Measurements from ENCODE around the gene CD74. TPM values are rescaled to one million over a fixed set of nuclear protein-coding genes. Genes with fewer than 3 reads are reported as not detected.
"Not testable (repeated sequence)": the region's sequence is repeated elsewhere in the genome, so short reads cannot be mapped to it uniquely, and the experiment has no call there.

Gene CD74
- total RNA-seq, 1 experiment from 2014 or later: 8,933 TPM

DNA sequence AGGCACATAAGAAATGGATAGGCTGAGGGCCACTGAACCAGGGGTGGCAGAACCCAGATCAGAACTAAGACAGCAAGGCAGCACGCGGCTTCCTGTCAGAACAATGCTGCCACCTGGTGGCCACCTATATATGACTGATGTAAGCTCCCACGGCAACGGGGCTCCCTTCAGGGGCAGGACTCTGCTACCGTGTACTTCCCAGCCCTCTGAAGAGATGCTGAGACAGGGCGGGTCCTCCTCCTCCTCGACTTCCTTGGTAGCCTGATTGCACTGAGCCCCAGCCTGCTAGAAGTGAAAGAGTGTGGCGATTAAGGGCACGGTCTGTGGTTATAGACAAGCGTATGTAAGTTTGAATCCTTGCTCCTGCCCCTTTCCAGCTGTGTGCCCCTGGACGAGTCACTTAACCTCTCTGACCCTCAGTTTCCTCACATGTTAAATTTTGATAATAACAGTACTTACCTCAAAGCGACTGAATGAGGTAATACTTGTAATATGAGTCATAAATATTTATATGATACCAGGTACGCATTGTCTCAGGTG is 23.5 kb upstream of the CD74 start:
- Histone ChIP-seq H3K9me2 (replicated peaks; ENCODE audit: insufficient read depth, low read length) (no peaks in the 10 kb centered on the region), H3K9me3 (ENCODE audit: low read length) (no peaks in the 10 kb centered on the region), H4K20me1 (ENCODE audit: insufficient read depth, low read depth, low read length) (no peaks in the 10 kb centered on the region), H3K4me3 (ENCODE audit: low read length) (no peak overlapping the region), H3K36me3 (ENCODE audit: insufficient read depth, low read length) (no peaks in the 10 kb centered on the region), H3K27me3 (ENCODE audit: low read length) (no peaks in the 10 kb centered on the region), H3K4me1 (ENCODE audit: low read length) (peaks cover 9% of the 10 kb centered on the region), H3K4me2 (ENCODE audit: low read depth, low read length, poor library complexity, severe bottlenecking) (peak overlapping the region; percentile 30), H3K79me2 (ENCODE audit: low read length) (no peaks in the 10 kb centered on the region), H3K9ac (ENCODE audit: low read length) (no peak overlapping the region), H3K27ac (ENCODE audit: low read length) (no peak overlapping the region), H2AFZ (ENCODE audit: low read length) (peak overlapping the region; percentile 59; the same call in 1 of the 2 replicates)
- DNase-seq: peak; percentile 96

DNA sequence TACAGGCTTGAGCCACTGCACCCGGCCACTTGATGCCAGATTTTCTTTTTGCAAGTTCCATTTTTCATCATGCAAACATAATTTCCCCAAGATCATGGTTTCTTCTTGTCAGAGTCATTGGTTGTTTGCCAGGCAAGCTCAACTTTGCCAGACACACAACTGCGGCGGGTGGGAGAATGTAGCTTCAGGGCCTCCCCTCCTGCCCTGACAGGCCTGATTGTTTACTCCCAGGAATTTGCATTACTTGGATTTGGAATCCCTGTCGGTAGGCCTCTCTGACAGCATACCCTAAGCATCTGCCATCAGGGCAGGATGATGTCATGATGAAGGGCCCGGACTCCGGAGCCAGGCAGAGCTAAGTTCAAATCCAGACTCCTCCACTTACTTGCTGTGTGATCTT is 21.8 kb upstream of the CD74 start:
- no peaks in the 10 kb centered on the region for H3K9me2 ChIP-seq (replicated peaks; ENCODE audit: insufficient read depth, low read length)
- H3K4me3 ChIP-seq (ENCODE audit: low read length): no peak overlapping the region
- H3K36me3 ChIP-seq (ENCODE audit: insufficient read depth, low read length): no peaks in the 10 kb centered on the region
- H3K79me2 ChIP-seq (ENCODE audit: low read length): no peaks in the 10 kb centered on the region
- H2AFZ ChIP-seq (ENCODE audit: low read length): no peak overlapping the region
- no peaks in the 10 kb centered on the region for H3K9me3 ChIP-seq (ENCODE audit: low read length)
- H3K4me1 ChIP-seq (ENCODE audit: low read length): peaks cover 12% of the 10 kb centered on the region
- DNase-seq: no peak
- no peak overlapping the region for H3K4me2 ChIP-seq (ENCODE audit: low read depth, low read length, poor library complexity, severe bottlenecking)
- H4K20me1 ChIP-seq (ENCODE audit: insufficient read depth, low read depth, low read length): no peaks in the 10 kb centered on the region
- H3K27ac ChIP-seq (ENCODE audit: low read length): no peak overlapping the region
- no peaks in the 10 kb centered on the region for H3K27me3 ChIP-seq (ENCODE audit: low read length)
- no peak overlapping the region for H3K9ac ChIP-seq (ENCODE audit: low read length)

DNA sequence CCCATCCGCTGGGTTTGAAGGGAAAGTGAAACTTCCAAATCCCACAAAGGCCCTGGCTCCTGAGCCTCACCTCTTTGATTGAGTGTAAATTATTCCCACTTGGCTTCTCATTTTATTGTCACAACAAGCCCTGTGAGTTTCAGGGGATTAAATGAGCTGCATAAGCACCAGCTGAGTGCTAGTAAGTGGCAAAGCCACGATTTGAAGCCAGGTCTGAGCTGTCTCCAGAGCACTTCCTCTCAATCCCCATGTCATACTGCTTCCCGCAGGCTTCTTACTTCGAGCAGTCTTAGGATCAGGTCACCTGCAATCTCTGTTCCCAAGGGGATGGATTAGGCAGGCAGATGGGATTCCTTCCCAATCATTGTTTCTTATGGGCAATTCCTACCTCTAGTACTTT is 18.9 kb upstream of the CD74 start:
- Histone ChIP-seq H3K27ac (ENCODE audit: low read length) (no peak overlapping the region), H3K36me3 (ENCODE audit: insufficient read depth, low read length) (no peaks in the 10 kb centered on the region), H3K27me3 (ENCODE audit: low read length) (no peaks in the 10 kb centered on the region), H3K4me2 (ENCODE audit: low read depth, low read length, poor library complexity, severe bottlenecking) (no peak overlapping the region), H3K9me2 (replicated peaks; ENCODE audit: insufficient read depth, low read length) (no peaks in the 10 kb centered on the region), H3K4me1 (ENCODE audit: low read length) (peaks cover 14% of the 10 kb centered on the region), H3K4me3 (ENCODE audit: low read length) (no peak overlapping the region), H3K9ac (ENCODE audit: low read length) (no peak overlapping the region), H3K79me2 (ENCODE audit: low read length) (no peaks in the 10 kb centered on the region), H2AFZ (ENCODE audit: low read length) (no peak overlapping the region), H4K20me1 (ENCODE audit: insufficient read depth, low read depth, low read length) (no peaks in the 10 kb centered on the region), H3K9me3 (ENCODE audit: low read length) (no peaks in the 10 kb centered on the region)
- DNase-seq: no peak

DNA sequence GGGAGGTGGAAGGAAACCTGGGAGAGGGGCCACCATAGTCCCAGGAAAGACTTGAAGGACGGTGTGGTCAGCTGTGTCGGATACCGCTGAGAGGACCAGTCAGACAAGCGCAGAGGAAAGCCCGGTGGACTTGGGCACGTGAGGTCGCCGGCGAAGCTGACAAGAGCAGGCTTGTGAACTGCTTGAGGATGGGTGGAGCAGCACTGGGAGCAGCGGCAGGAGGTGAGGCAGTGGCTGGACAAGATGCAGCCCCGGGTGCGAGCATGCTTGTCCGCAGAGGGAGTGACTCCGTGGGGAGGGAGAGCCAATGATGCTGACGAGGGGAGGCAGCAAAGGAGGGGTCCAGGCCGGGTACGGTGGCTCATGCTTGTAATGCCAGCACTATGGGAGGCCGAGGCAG is 18.3 kb upstream of the CD74 start:
- no peak overlapping the region for H3K9ac ChIP-seq (ENCODE audit: low read length)
- no peak overlapping the region for H3K27ac ChIP-seq (ENCODE audit: low read length)
- no peak for DNase-seq
- no peaks in the 10 kb centered on the region for H3K79me2 ChIP-seq (ENCODE audit: low read length)
- H4K20me1 ChIP-seq (ENCODE audit: insufficient read depth, low read depth, low read length): no peaks in the 10 kb centered on the region
- no peak overlapping the region for H3K4me2 ChIP-seq (ENCODE audit: low read depth, low read length, poor library complexity, severe bottlenecking)
- H3K9me3 ChIP-seq (ENCODE audit: low read length): no peaks in the 10 kb centered on the region
- H3K4me3 ChIP-seq (ENCODE audit: low read length): no peak overlapping the region
- H3K27me3 ChIP-seq (ENCODE audit: low read length): no peaks in the 10 kb centered on the region
- H2AFZ ChIP-seq (ENCODE audit: low read length): no peak overlapping the region
- H3K36me3 ChIP-seq (ENCODE audit: insufficient read depth, low read length): no peaks in the 10 kb centered on the region
- no peaks in the 10 kb centered on the region for H3K9me2 ChIP-seq (replicated peaks; ENCODE audit: insufficient read depth, low read length)
- H3K4me1 ChIP-seq (ENCODE audit: low read length): peaks cover 9% of the 10 kb centered on the region

DNA sequence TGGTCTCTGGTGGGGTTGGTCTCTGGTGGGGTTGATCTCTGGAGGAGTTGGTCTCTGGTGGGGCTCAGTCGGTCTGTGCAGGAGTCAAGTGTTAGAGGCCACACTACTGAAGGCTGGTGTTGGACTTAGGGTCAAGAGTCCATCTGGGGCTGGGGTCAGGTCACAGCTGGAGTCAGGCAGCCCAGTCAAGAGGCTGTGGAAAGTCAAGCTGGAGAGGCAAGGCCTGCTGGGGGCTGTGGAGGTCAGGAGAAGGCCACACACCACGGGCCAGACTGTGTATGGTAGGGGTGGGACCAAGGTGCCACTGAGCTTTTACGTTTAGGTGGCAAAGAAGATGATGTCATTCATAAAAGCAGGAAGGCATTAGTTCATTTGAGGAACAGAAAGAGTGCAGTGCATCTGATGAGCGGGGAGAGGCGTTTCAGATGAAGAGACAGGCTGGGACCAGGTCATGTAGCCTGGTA is 16.7 kb upstream of the CD74 start:
- H3K9me2 ChIP-seq (replicated peaks; ENCODE audit: insufficient read depth, low read length): no peaks in the 10 kb centered on the region
- H3K9ac ChIP-seq (ENCODE audit: low read length): no peak overlapping the region
- H2AFZ ChIP-seq (ENCODE audit: low read length): no peak overlapping the region
- H3K4me1 ChIP-seq (ENCODE audit: low read length): peaks cover 5% of the 10 kb centered on the region
- no peaks in the 10 kb centered on the region for H3K36me3 ChIP-seq (ENCODE audit: insufficient read depth, low read length)
- no peaks in the 10 kb centered on the region for H3K27me3 ChIP-seq (ENCODE audit: low read length)
- H3K4me3 ChIP-seq (ENCODE audit: low read length): no peak overlapping the region
- no peaks in the 10 kb centered on the region for H3K9me3 ChIP-seq (ENCODE audit: low read length)
- H3K4me2 ChIP-seq (ENCODE audit: low read depth, low read length, poor library complexity, severe bottlenecking): no peak overlapping the region
- H3K79me2 ChIP-seq (ENCODE audit: low read length): no peaks in the 10 kb centered on the region
- no peaks in the 10 kb centered on the region for H4K20me1 ChIP-seq (ENCODE audit: insufficient read depth, low read depth, low read length)
- no peak overlapping the region for H3K27ac ChIP-seq (ENCODE audit: low read length)
- DNase-seq: peak; percentile 74

DNA sequence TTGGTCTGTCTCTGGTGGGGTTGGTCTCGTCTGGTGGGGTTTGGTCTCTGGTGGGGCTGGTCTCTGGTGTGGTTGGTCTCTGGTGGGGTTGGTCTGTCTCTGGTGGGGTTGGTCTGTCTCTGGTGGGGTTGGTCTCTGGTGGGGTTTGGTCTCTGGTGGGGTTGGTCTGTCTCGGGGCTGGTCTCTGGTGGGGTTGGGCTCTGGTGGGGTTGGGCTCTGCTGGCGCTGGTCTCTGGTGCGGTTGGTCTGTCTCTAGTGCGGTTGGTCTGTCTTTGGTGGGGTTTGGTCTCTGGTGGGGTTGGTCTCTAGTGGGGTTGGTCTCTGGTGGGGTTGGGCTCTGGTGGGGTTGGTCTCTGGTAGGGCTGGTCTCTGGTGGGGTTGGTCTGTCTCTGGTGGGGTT is 16.3 kb upstream of the CD74 start:
- H3K79me2 ChIP-seq (ENCODE audit: low read length): no peaks in the 10 kb centered on the region
- H3K9ac ChIP-seq (ENCODE audit: low read length): no peak overlapping the region
- H2AFZ ChIP-seq (ENCODE audit: low read length): no peak overlapping the region
- H3K27ac ChIP-seq (ENCODE audit: low read length): no peak overlapping the region
- H3K9me3 ChIP-seq (ENCODE audit: low read length): no peaks in the 10 kb centered on the region
- H3K4me1 ChIP-seq (ENCODE audit: low read length): peaks cover 5% of the 10 kb centered on the region
- no peaks in the 10 kb centered on the region for H3K9me2 ChIP-seq (replicated peaks; ENCODE audit: insufficient read depth, low read length)
- no peak overlapping the region for H3K4me2 ChIP-seq (ENCODE audit: low read depth, low read length, poor library complexity, severe bottlenecking)
- no peak overlapping the region for H3K4me3 ChIP-seq (ENCODE audit: low read length)
- no peaks in the 10 kb centered on the region for H3K36me3 ChIP-seq (ENCODE audit: insufficient read depth, low read length)
- no peak for DNase-seq
- H3K27me3 ChIP-seq (ENCODE audit: low read length): no peaks in the 10 kb centered on the region
- no peaks in the 10 kb centered on the region for H4K20me1 ChIP-seq (ENCODE audit: insufficient read depth, low read depth, low read length)

DNA sequence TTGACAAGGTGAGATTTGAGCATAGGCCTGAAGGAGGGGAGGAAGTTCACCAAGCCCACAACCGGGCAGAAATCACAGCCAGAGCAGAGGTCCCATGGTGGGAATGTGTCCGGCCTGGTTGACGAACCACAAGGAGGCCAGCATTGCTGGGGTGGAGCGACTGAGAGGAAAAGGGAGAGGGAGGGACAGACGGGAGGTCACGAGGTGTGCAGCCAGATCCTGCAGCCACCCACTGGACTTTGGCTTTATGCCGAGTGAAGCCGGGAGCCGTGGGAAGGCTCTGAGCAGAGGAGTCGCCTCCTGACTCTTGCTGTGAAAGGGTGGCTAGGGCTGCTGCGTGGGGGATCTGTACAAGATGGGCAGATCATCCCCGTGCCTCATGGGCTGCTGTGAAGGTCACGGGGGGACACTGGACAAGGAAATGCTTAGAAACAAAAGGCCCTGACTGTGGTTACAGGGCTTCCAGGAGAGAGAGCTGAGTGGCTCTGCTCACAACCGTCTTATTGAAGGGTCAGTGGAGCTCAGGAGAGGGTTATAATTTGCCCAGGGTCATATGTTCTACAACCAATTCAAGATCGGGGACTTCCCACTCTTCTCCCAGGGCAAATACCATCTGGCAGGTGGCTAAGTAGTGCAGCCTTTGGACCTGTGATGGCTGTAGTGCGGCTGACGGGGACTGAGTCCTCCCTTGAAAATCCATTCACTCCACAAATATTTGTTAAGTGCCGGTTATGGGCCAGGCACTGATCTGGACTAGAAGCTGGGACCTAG is 15.6 kb upstream of the CD74 start:
- no peaks in the 10 kb centered on the region for H3K79me2 ChIP-seq (ENCODE audit: low read length)
- H2AFZ ChIP-seq (ENCODE audit: low read length): no peak overlapping the region

DNA sequence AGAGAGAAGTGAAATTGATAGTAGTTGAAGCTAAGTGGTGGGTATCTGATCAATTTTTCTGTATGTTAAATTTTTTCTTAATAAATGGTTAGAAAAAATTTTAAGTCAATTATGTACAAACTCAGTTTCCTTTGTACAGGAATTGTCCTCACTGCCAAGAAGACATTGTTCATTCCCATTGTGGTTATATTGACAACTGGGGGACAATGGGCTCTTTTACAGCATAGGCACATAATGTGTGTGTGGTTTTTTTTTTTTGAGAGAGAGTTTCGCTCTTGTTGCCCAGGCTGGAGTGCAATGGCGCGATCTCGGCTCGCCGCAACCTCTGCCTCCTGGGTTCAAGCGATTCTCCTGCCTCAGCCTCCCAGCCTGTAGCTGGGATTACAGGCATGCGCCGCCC is 13.5 kb upstream of the CD74 start:
- H4K20me1 ChIP-seq (ENCODE audit: insufficient read depth, low read depth, low read length); H3K4me1 ChIP-seq (ENCODE audit: low read length); H3K4me2 ChIP-seq (ENCODE audit: low read depth, low read length, poor library complexity, severe bottlenecking); H3K9me3 ChIP-seq (ENCODE audit: low read length); H3K27ac ChIP-seq (ENCODE audit: low read length); H3K79me2 ChIP-seq (ENCODE audit: low read length); H3K9me2 ChIP-seq (replicated peaks; ENCODE audit: insufficient read depth, low read length); H2AFZ ChIP-seq (ENCODE audit: low read length); H3K27me3 ChIP-seq (ENCODE audit: low read length); DNase-seq; H3K4me3 ChIP-seq (ENCODE audit: low read length); H3K9ac ChIP-seq (ENCODE audit: low read length); H3K36me3 ChIP-seq (ENCODE audit: insufficient read depth, low read length): not testable (repeated sequence)

More for the DNA sequence above, 15.6 kb upstream of the CD74 start:
- Histone ChIP-seq H3K9me2 (replicated peaks; ENCODE audit: insufficient read depth, low read length) (no peaks in the 10 kb centered on the region), H3K9ac (ENCODE audit: low read length) (no peak overlapping the region), H3K36me3 (ENCODE audit: insufficient read depth, low read length) (no peaks in the 10 kb centered on the region), H3K4me1 (ENCODE audit: low read length) (peaks cover 5% of the 10 kb centered on the region), H3K4me2 (ENCODE audit: low read depth, low read length, poor library complexity, severe bottlenecking) (no peak overlapping the region), H3K9me3 (ENCODE audit: low read length) (no peaks in the 10 kb centered on the region), H4K20me1 (ENCODE audit: insufficient read depth, low read depth, low read length) (no peaks in the 10 kb centered on the region), H3K4me3 (ENCODE audit: low read length) (no peak overlapping the region), H3K27me3 (ENCODE audit: low read length) (no peaks in the 10 kb centered on the region), H3K27ac (ENCODE audit: low read length) (no peak overlapping the region)
- no peak for DNase-seq
